ENCODE data around the gene CAMK2D. TPM values are rescaled to one million over a fixed set of nuclear protein-coding genes. Genes with fewer than 3 reads are reported as not detected.

Gene CAMK2D
- total RNA-seq, 4 donors from 2014 or later: 62.0 to 122 (median 85.1) TPM

- no peak for TF ChIP-seq CTCF (IDR thresholded peaks at IDR 0.05; ENCODE audit: low read depth)
Observed at GRCh38 chr4:113524096-113524495, 237.4 kb downstream of the CAMK2D start.

DNA sequence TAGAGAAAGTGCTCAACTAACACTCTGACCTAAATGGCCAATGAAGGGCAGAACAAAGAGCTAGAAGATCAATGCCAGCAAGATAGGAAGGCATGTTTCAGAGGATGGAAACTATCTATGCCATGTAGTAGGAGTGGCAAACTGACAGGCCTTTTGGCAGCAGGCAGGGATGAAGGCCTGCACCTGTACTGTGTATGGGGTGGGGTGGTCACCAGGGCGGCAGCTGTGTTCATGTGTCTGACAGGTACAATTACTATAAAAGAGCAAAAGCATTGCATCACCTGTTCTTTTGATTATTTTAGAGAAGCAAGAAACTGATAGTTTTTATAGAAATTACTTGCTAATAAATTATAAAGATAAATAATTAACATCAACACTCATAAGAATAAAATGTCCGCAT is 239.1 kb downstream of the CAMK2D start:
- no peak for TF ChIP-seq CTCF (IDR thresholded peaks at IDR 0.05; ENCODE audit: low read depth)

GRCh38 chr4:113513382-113513781 is 248.2 kb downstream of the CAMK2D start:
- no peak for TF ChIP-seq CTCF (IDR thresholded peaks at IDR 0.05; ENCODE audit: low read depth)

DNA sequence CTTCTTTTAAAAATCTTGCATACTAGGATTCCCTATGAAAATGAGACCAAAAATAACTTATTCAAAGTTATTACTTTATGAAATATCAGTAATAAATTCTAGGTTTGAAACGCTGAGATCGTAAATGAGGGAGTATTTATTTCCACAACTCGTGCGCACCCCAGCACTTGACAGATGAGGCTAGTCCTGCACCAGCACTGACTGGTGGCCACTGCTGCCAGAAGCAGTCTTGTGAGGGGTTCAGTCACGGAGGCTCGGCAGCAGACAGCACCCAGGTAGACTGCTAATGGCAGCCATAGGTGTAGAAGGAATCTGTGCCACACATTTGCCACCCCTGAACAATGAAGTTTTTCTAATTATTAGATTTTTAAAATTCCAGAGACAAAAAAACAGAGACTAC is 248.7 kb downstream of the CAMK2D start:
- no peak for TF ChIP-seq CTCF (IDR thresholded peaks at IDR 0.05; ENCODE audit: low read depth)

DNA sequence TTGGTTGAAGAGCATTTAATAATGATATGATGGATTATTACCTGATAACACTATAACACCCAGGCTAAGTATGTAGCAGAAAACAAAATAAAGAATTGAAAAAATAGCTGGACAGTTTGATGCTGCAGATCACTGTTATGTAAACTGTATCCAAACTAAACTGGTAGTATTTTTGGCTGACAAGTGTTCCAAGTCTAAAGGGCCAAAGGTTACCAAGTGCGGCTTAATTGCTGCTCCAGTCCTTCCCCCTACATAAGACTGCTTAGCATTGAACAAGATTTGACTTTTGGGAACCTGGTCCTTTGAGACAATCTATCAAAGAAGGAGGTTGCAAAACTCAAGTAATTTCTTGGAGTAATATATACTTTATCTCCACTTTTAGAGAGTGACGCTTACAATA is 249.6 kb downstream of the CAMK2D start:
- no peak for TF ChIP-seq CTCF (IDR thresholded peaks at IDR 0.05; ENCODE audit: low read depth)

GRCh38 chr4:113509851-113510250 is 251.7 kb downstream of the CAMK2D start:
- TF ChIP-seq CTCF (IDR thresholded peaks at IDR 0.05; ENCODE audit: low read depth): no peak

DNA sequence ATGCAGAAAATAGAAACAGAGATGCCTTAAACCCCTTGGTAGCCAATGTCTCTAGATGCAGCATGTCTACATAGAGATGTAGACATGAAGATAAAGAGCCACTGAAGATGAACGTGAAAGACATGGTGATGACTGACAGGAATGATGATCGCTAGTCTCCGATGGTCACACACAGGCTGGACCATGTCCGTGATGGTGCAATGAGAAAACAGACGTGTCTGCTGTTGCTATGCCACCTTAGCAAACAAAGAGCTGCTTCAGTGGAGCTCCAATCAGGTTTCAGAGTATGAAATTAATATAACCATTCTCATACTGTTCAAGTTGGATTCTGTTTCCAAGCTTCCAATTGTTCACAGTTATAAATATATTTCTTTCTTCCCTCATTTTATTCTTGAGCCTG is 256.5 kb downstream of the CAMK2D start:
- no peak for TF ChIP-seq CTCF (IDR thresholded peaks at IDR 0.05; ENCODE audit: low read depth)
